OCI-LY1 (cell line): ENCODE data around the gene SWAP70.

Experiments used
- CTCF ChIP-seq: fragments of 200-600 bp; sonication (generic), shearing (Covaris generic); IDR thresholded peaks from 2 replicates; pipeline ENCODE4 v1.5.1; 2017; ENCODE audit warnings: mild to moderate bottlenecking, antibody characterized with exemption, low read length, moderate library complexity, mixed read lengths
- EZH2 ChIP-seq: fragments of 200-600 bp; sonication (generic), shearing (Covaris generic); IDR thresholded peaks from 2 replicates; pipeline ENCODE4 v1.8.0; 2017; ENCODE audit warnings: borderline replicate concordance, mixed run types, mild to moderate bottlenecking, antibody characterized with exemption, low read length, moderate library complexity, mixed read lengths

GRCh38 chr11:9756461-9756860 is 92.6 kb downstream of the SWAP70 start:
- TF ChIP-seq CTCF, result no peak
- no peak for TF ChIP-seq EZH2
